H1 (cell line): ENCODE measurements around the gene CAMK1G. TPM values are rescaled to one million over a fixed set of nuclear protein-coding genes. Genes with fewer than 3 reads are reported as not detected.

Experiments used
- CTCF ChIA-PET: fragments of 300-600 bp; sonication (Branson Sonifier 250); formaldehyde crosslinking; loops from one replicate; lab custom pipeline; 2021; ENCODE audit not compliant: partially characterized antibody; lab: Charles Lee
- POLR2A ChIA-PET: fragments of 300-600 bp; sonication (Branson Sonifier 250); formaldehyde crosslinking; loops from one replicate; lab custom pipeline; 2021; ENCODE audit warnings: inconsistent platforms; ENCODE audit not compliant: partially characterized antibody; lab: Charles Lee
- DNase-seq, 2 experiments: peaks; one replicate each; pipeline versions ENCODE4 v3.0.0 to v3.0.0-alpha.2; 2010 to 2022; ENCODE audit warnings: low spot score in 2 of 2, low read depth in 1 of 2, mixed read lengths in 1 of 2
- FAIRE-seq: peaks from 2 replicates; lab custom pipeline; 2011; peaks lifted over from hg19 to GRCh38; lab: Jason Lieb, UNC
- H2AFZ ChIP-seq: 2 replicates; pipeline ENCODE4 v1.8.1; 2012; ENCODE audit warnings: low read length, inconsistent platforms
- H2AK5ac ChIP-seq: 2 replicates; pipeline ENCODE4 v1.6.1; 2013; ENCODE audit warnings: low read depth, low read length
- H2BK120ac ChIP-seq: replicated peaks from 2 replicates; pipeline ENCODE3; 2013; ENCODE audit warnings: low read depth, low read length, inconsistent platforms
- H2BK12ac ChIP-seq: 2 replicates; pipeline ENCODE4 v1.6.1; 2013; ENCODE audit warnings: low read depth, low read length
- H2BK15ac ChIP-seq: 2 replicates; pipeline ENCODE4 v1.6.1; 2013; ENCODE audit warnings: low read length
- H2BK20ac ChIP-seq: 2 replicates; pipeline ENCODE4 v1.6.1; 2013; ENCODE audit warnings: low read length
- H2BK5ac ChIP-seq: 2 replicates; pipeline ENCODE4 v1.6.1; 2013; ENCODE audit warnings: low read depth, low read length
- H3K14ac ChIP-seq: 2 replicates; pipeline ENCODE4 v1.6.1; 2013; ENCODE audit warnings: inconsistent platforms; ENCODE audit not compliant: insufficient read length
- H3K18ac ChIP-seq: 2 replicates; pipeline ENCODE4 v1.6.1; 2013; ENCODE audit warnings: low read length; ENCODE audit errors: extremely low read depth
- H3K23ac ChIP-seq: 2 replicates; pipeline ENCODE4 v1.6.1; 2013; ENCODE audit warnings: inconsistent platforms; ENCODE audit not compliant: insufficient read length
- H3K23me2 ChIP-seq: 2 replicates; pipeline ENCODE4 v1.6.1; 2013; ENCODE audit warnings: low read depth, low read length
- H3K27ac ChIP-seq: 2 replicates; pipeline ENCODE4 v1.6.1; 2011; ENCODE audit warnings: low read depth, low read length, inconsistent platforms
- H3K27me3 ChIP-seq, 4 experiments: replicated peaks in 1 of 4; 1 replicate in 1 of 4; 2 replicates in 3 of 4; pipeline versions ENCODE4 v1.6.1 to v1.8.1; 2011 to 2013; ENCODE audit warnings: low read length in 3 of 4, mild to moderate bottlenecking in 3 of 4, inconsistent platforms in 2 of 4, mixed read lengths in 2 of 4, moderate library complexity in 1 of 4; ENCODE audit not compliant: control insufficient read depth in 3 of 4, insufficient read depth in 3 of 4; ENCODE audit errors: extremely low read depth in 1 of 4
- H3K36me3 ChIP-seq, 4 experiments: 2 replicates each; pipeline versions ENCODE4 v1.6.1 to v1.8.1; 2011 to 2013; ENCODE audit warnings: mild to moderate bottlenecking in 4 of 4, low read length in 3 of 4, moderate library complexity in 2 of 4, control low read depth in 1 of 4, inconsistent platforms in 1 of 4; ENCODE audit not compliant: insufficient read depth in 4 of 4, control insufficient read depth in 2 of 4
- H3K4ac ChIP-seq: replicated peaks from 2 replicates; pipeline ENCODE3; 2013; ENCODE audit warnings: low read length, low read depth, mixed read lengths, inconsistent platforms; ENCODE audit not compliant: insufficient read length
- H3K4me1 ChIP-seq, 4 experiments: replicated peaks in 1 of 4; 1 replicate in 1 of 4; 2 replicates in 3 of 4; pipeline versions ENCODE4 v1.6.1 to v1.8.1; 2011 to 2013; ENCODE audit warnings: low read length in 3 of 4, inconsistent platforms in 2 of 4, mixed read lengths in 1 of 4; ENCODE audit not compliant: insufficient read depth in 4 of 4, control insufficient read depth in 3 of 4
- H3K4me2 ChIP-seq, 2 experiments: 2 replicates each; pipeline versions ENCODE4 v1.6.1 to v1.8.1; 2011 to 2013; ENCODE audit warnings: low read depth in 2 of 2, low read length in 2 of 2, control low read depth in 1 of 2, inconsistent platforms in 1 of 2, mild to moderate bottlenecking in 1 of 2; ENCODE audit not compliant: insufficient read depth in 1 of 2
- H3K4me3 ChIP-seq, 4 experiments: fragments of 200-600, 300-600 bp in 1 of 4; sonication (generic), shearing (Covaris generic), sonication (Bioruptor Twin) in 1 of 4; 2 replicates each; pipeline versions ENCODE4 v1.5.1 to v1.8.1; 2011 to 2016; ENCODE audit warnings: low read length in 4 of 4, low read depth in 3 of 4, control low read depth in 2 of 4, inconsistent platforms in 2 of 4, mild to moderate bottlenecking in 2 of 4, mixed read lengths in 1 of 4, moderate library complexity in 1 of 4; ENCODE audit not compliant: insufficient read depth in 2 of 4; ENCODE audit errors: extremely low read depth in 1 of 4
- H3K56ac ChIP-seq: replicated peaks from 2 replicates; pipeline ENCODE3; 2013; ENCODE audit warnings: low read depth, mild to moderate bottlenecking, mixed read lengths, low read length, inconsistent platforms; ENCODE audit not compliant: insufficient read length
- H3K79me1 ChIP-seq: 2 replicates; pipeline ENCODE4 v1.6.1; 2013; ENCODE audit warnings: low read depth, low read length, control low read depth
- H3K79me2 ChIP-seq, 2 experiments: 2 replicates each; pipeline versions ENCODE4 v1.6.1 to v1.8.1; 2012 to 2013; ENCODE audit warnings: low read length in 2 of 2, mild to moderate bottlenecking in 2 of 2, inconsistent platforms in 1 of 2; ENCODE audit not compliant: insufficient read depth in 2 of 2, control insufficient read depth in 1 of 2
- H3K9ac ChIP-seq, 4 experiments: replicated peaks in 1 of 4; 1 replicate in 1 of 4; 2 replicates in 3 of 4; pipeline versions ENCODE4 v1.6.1 to v1.8.1; 2011 to 2013; ENCODE audit warnings: low read depth in 3 of 4, low read length in 3 of 4, control low read depth in 2 of 4, mild to moderate bottlenecking in 2 of 4, moderate library complexity in 2 of 4, inconsistent platforms in 1 of 4; ENCODE audit errors: extremely low read depth in 1 of 4
- H3K9me3 ChIP-seq, 2 experiments: 2 replicates each; pipeline versions ENCODE4 v1.6.1 to v1.8.1; 2012 to 2013; ENCODE audit warnings: mild to moderate bottlenecking in 2 of 2, moderate library complexity in 2 of 2, control low read depth in 1 of 2, inconsistent platforms in 1 of 2, low read depth in 1 of 2, low read length in 1 of 2, mixed read lengths in 1 of 2; ENCODE audit not compliant: insufficient read depth in 2 of 2
- H4K20me1 ChIP-seq, 2 experiments: replicated peaks in 1 of 2; 2 replicates each; pipeline versions ENCODE3 to v1.8.1; 2011 to 2013; ENCODE audit warnings: inconsistent platforms in 2 of 2, low read length in 2 of 2, mild to moderate bottlenecking in 1 of 2; ENCODE audit not compliant: insufficient read depth in 2 of 2, control insufficient read depth in 1 of 2
- H4K5ac ChIP-seq: 2 replicates; pipeline ENCODE4 v1.6.1; 2013; ENCODE audit warnings: low read length, low read depth, mixed read lengths, inconsistent platforms; ENCODE audit not compliant: insufficient read length
- H4K8ac ChIP-seq: 2 replicates; pipeline ENCODE4 v1.8.0; 2013; ENCODE audit warnings: mild to moderate bottlenecking, moderate library complexity, low read length, inconsistent platforms; ENCODE audit not compliant: insufficient read depth; ENCODE audit errors: extremely low read depth
- H4K91ac ChIP-seq: replicated peaks from 2 replicates; pipeline ENCODE3; 2013; ENCODE audit warnings: low read length, mixed read lengths, inconsistent platforms; ENCODE audit not compliant: insufficient read length
- ASH2L ChIP-seq: fragments of 200-600, 300-600 bp; sonication (generic); IDR thresholded peaks from one replicate; pipeline ENCODE4 v1.7.1; 2017; ENCODE audit warnings: low read length
- FOSL1 ChIP-seq: IDR thresholded peaks from 2 replicates; pipeline ENCODE4 v1.6.1; 2011; ENCODE audit warnings: mild to moderate bottlenecking, low read depth, low read length, moderate library complexity; ENCODE audit not compliant: insufficient read depth
- GTF2F1 ChIP-seq: IDR thresholded peaks from 2 replicates; pipeline ENCODE4 v1.6.1; 2012; ENCODE audit warnings: low read depth, low read length, improper control_type of control experiment, borderline replicate concordance
- HDAC6 ChIP-seq: IDR thresholded peaks from one replicate; pipeline ENCODE4 v1.7.1; 2012; ENCODE audit warnings: low read depth, mild to moderate bottlenecking, inconsistent platforms, low read length, moderate library complexity
- KDM4A ChIP-seq: IDR thresholded peaks from one replicate; pipeline ENCODE4 v1.7.1; 2012; ENCODE audit warnings: low read depth, mild to moderate bottlenecking, moderate library complexity, low read length, inconsistent platforms; ENCODE audit not compliant: severe bottlenecking
- MAX ChIP-seq: IDR thresholded peaks from 2 replicates; pipeline ENCODE4 v1.6.1; 2012; ENCODE audit warnings: inconsistent platforms
- POLR2AphosphoS5 ChIP-seq: IDR thresholded peaks from 2 replicates; pipeline ENCODE4 v1.6.1; 2011; ENCODE audit warnings: low read depth, low read length
- SIN3A ChIP-seq, 2 experiments: IDR thresholded peaks in 1 of 2; conservative IDR thresholded peaks in 1 of 2; 2 replicates each; pipeline ENCODE4 v1.6.1; 2011 to 2012; ENCODE audit warnings: low read length in 2 of 2, improper control_type of control experiment in 1 of 2, low read depth in 1 of 2, mild to moderate bottlenecking in 1 of 2
- SP1 ChIP-seq: IDR thresholded peaks from 2 replicates; pipeline ENCODE4 v1.6.1; 2011; ENCODE audit warnings: low read depth, low read length
- SP2 ChIP-seq: IDR thresholded peaks from 2 replicates; pipeline ENCODE4 v1.6.1; 2012; ENCODE audit warnings: mild to moderate bottlenecking, low read length, inconsistent platforms
- SP4 ChIP-seq: IDR thresholded peaks from 2 replicates; pipeline ENCODE4 v1.6.1; 2012; ENCODE audit warnings: low read length, inconsistent platforms
- SUZ12 ChIP-seq: fragments of 200-600 bp; sonication (generic); IDR thresholded peaks from 2 replicates; pipeline ENCODE4 v1.6.1; 2012; ENCODE audit warnings: mild to moderate bottlenecking, inconsistent platforms, low read length, moderate library complexity, mixed read lengths
- WGBS, 2 experiments: shearing (Covaris generic) in 1 of 2; methylation state at CpG; one replicate each; pipeline versions ENCODE4 v1.1.6 to v1.1.7; 2013 to 2015; ENCODE audit warnings: low lambda C conversion rate in 2 of 2, mixed read lengths in 2 of 2, inconsistent platforms in 1 of 2, low coverage in 1 of 2, missing lambda C conversion rate in 1 of 2; ENCODE audit not compliant: insufficient replicate concordance in 2 of 2, insufficient coverage in 1 of 2, insufficient read length in 1 of 2; ENCODE audit errors: extremely low coverage in 1 of 2, missing lambda C conversion rate in 1 of 2; 5-methylcytosine and 5-hydroxymethylcytosine counted together
- polyA plus RNA-seq, 7 experiments: library from polyadenylated mRNA; depleted of rRNA in 3 of 7; stranded (reverse) in 5 of 7; unstranded in 2 of 7; fragments of >200 nt in 5 of 7; fragments of 200-250 nt in 2 of 7; gene quantifications; 1 replicate in 5 of 7; 2 replicates in 1 of 7; 4 replicates in 1 of 7; pipeline versions ENCODE4 v1.2.1 to v1.2.3, GENCODE V29; 2011 to 2013; ENCODE audit warnings: missing spikeins in 2 of 7, mixed read lengths in 2 of 7
- total RNA-seq: library from RNA; stranded (reverse); fragmentation: NEBNext Ultra II Directional; extraction: Animal tissue kit (Norgen Biotek cat#: 25700); gene quantifications from 2 replicates; pipeline ENCODE4 v1.2.1, GENCODE V29; 2021

The CAMK1G gene
- total and polyA plus RNA-seq, 2 of the 8 experiments (the other 6 are each of a cell fraction or from before 2014, with no cell fraction given) = 1.00 to 1.0 TPM

- Histone ChIP-seq H4K91ac (peak overlapping the region; percentile 46), H4K20me1 (no peaks in the 10 kb centered on the region), H2BK15ac (no peak overlapping the region), H2BK120ac (peak overlapping the region; percentile 47), H3K4me3 (no peak overlapping the region), H2AFZ (no peak overlapping the region), H3K79me1 (no peaks in the 10 kb centered on the region; the same call in 1 of the 2 replicates), H3K23me2 (no peaks in the 10 kb centered on the region), H3K14ac (no peak overlapping the region), H3K56ac (no peak overlapping the region), H2AK5ac (peak overlapping the region; percentile 46; the same call in 1 of the 2 replicates), H2BK5ac (no peak overlapping the region; the same call in 1 of the 2 replicates), H3K4me1 (peaks cover 0 to 15% (median 9%) of the 10 kb centered on the region in 4 experiments; a peak in 4 of 7 replicates), H3K27ac (no peak overlapping the region), H3K79me2 (no peaks in the 10 kb centered on the region), H2BK12ac (no peak overlapping the region), H3K36me3 (no peaks in the 10 kb centered on the region), H3K9ac (no peak overlapping the region), H3K27me3 (no peaks in the 10 kb centered on the region), H3K23ac (no peak overlapping the region), H3K4ac (no peak overlapping the region), H3K18ac (no peak overlapping the region), H3K9me3 (no peaks in the 10 kb centered on the region), H4K8ac (no peak overlapping the region), H4K5ac (no peak overlapping the region), H3K4me2 (peak overlapping the region; percentile 6 to 22; a peak in 1 of 4 replicates), H2BK20ac (peak overlapping the region; percentile 96; the same call in 1 of the 2 replicates)
- FAIRE-seq (no peak), DNase-seq (no peak)
- ChIA-PET CTCF (interaction anchor here (0.5 to 11.4 kb wide), 26 partner anchors 10 to 117 kb away, joined by 3 to 365 read pairs (median 4); partner anchors contain the start of genes CAMK1G, G0S2 and LAMB3), POLR2A (interaction anchor here (1.7 kb wide), 1 partner anchor 44 kb away, joined by 10 read pairs; no protein-coding TSS in a partner anchor)
- WGBS, 2 experiments = 82% methylated on average over 11 of the region's 11 CpGs; no CpG with 5 or more reads in 1 of the 2 experiments
- no peak for TF ChIP-seq GTF2F1
- TF ChIP-seq SUZ12 = no peak
- no peak for TF ChIP-seq POLR2AphosphoS5
- TF ChIP-seq FOSL1 = no peak
- no peak for TF ChIP-seq SP4
- TF ChIP-seq SP2 = no peak
- no peak for TF ChIP-seq HDAC6
- TF ChIP-seq SIN3A (conservative IDR thresholded peaks at IDR 0.05 in 1 of 2, IDR thresholded peaks at IDR 0.05 in 1 of 2; ENCODE audit: low read depth in 1 of 2, low read length in 2 of 2) = no peak
- no peak for TF ChIP-seq MAX
- no peak for TF ChIP-seq ASH2L
- TF ChIP-seq SP1 = no peak
- TF ChIP-seq KDM4A = no peak
These were observed 46.3 kb downstream of the CAMK1G start for GRCh38 chr1:209629621-209630382.
